ENCODE data around the gene PDZRN3.

Gene PDZRN3

DNA sequence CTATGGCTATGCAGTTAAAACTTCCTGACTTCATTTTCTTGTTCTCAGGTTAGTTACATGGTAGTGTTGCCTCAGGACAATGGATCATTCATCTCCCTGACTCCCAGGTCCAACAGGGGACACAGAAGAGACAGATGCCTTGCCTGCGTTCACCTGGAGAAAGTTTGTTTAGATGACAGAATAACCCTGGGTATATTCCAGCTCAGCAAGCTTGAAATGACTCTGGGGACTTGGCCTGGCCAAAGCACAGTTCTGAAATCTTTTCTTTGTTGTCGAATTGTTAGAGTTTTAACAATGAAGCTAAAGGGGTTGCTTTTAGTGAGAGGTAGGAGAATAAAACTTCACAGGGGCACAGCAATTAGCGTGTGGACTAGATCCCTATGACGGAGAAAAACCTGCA, 206.1 kb downstream of the PDZRN3 start:
- DNase-seq (ENCODE audit: low spot score) = no peak

GRCh38 chr3:73415118-73415517, 209.6 kb downstream of the PDZRN3 start:
- no peak for DNase-seq (ENCODE audit: low spot score)

DNA sequence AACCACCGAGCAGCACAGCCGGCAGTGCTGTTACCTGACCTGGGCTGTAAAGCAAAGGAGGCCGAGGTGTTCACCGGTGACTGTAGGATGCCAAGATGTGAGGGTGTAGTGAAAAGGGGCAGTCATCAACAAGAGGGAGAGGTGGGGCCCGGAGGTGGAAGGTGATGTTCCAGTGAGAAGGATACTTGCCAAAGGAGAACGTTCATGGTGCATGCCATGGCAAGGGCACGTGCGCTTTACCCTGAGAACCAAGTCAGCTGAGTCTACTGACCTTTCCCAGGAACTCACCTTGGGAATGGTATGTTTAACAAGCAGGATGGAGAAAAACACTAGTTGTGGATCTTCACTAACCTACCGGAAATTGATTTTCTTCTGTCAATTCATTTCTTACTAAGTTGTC, 211.1 kb downstream of the PDZRN3 start:
- DNase-seq (ENCODE audit: low spot score) = no peak

- no peak for DNase-seq (ENCODE audit: low spot score)
Measured at GRCh38 chr3:73411993-73412392, 212.7 kb downstream of the PDZRN3 start.

DNA sequence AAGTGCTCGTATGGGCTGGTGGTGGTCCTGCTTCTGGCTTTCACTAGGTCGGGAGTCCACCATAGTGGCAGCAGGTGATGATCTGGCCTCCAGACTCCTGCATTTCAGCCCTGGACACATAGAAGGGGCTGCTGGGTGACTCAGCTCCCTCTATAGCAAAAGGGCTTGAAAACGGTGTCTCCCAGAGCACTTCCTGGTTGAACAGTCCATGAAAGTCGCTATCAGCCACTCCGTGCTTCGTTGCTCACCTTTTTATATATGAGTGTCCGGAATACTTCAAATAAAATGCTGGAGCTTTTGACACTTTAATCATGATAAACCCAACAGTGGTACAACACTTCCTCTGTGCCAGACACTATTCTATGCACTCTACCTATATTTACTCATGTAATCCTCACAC, 213.2 kb downstream of the PDZRN3 start:
- DNase-seq (ENCODE audit: low spot score) = no peak

GRCh38 chr3:73409138-73409763, 215.5 kb downstream of the PDZRN3 start:
- no peak for DNase-seq (ENCODE audit: low spot score)

DNA sequence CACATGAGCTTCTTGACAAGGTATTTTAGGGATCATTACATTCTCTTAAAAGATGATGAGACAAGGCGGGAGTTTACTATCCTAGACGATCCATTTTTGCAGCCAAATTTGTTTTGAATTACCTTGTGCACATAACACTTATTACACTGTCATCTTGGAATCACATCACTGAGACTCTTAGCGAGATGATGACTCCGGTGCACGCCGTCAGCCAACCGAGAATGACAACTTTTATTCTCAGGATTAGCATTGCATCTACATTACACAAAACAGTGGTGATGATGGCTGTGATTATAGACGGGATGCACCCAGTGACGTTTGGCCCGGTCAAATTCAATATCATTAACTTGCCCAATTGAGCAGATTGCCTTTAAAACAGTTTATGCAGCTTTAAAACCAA, 216.1 kb downstream of the PDZRN3 start:
- DNase-seq (ENCODE audit: low spot score) = no peak

- DNase-seq (ENCODE audit: low spot score) = no peak
Measured at GRCh38 chr3:73407577-73407976, 217.2 kb downstream of the PDZRN3 start.

DNA sequence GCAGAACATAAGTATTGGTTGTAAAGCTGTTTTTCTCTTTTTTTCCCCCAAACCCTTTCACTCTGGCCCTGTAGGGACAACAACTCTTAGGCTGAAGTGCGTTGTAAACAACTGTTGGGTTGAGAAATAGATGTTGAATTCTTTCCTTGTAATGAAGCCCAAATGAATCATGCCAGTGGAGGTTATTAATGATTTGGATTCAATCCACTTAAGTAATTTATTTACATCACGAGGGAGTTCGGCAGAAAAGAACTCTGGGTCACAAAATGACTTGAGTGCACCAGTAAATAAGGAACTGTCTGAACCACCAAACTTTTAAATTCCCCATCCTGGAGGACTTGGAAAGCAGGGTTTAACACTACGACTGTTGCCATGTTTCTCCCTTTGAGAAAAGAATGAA, 218.9 kb downstream of the PDZRN3 start:
- no peak for DNase-seq (ENCODE audit: low spot score)

- no peak for DNase-seq (ENCODE audit: low spot score)
Measured at GRCh38 chr3:73405000-73405399, 219.7 kb downstream of the PDZRN3 start.

GRCh38 chr3:73404435-73404834, 220.3 kb downstream of the PDZRN3 start:
- no peak for DNase-seq (ENCODE audit: low spot score)

GRCh38 chr3:73403444-73403843, 221.3 kb downstream of the PDZRN3 start:
- no peak for DNase-seq (ENCODE audit: low spot score)

GRCh38 chr3:73401616-73402279, 223.0 kb downstream of the PDZRN3 start:
- no peak for DNase-seq (ENCODE audit: low spot score)

DNA sequence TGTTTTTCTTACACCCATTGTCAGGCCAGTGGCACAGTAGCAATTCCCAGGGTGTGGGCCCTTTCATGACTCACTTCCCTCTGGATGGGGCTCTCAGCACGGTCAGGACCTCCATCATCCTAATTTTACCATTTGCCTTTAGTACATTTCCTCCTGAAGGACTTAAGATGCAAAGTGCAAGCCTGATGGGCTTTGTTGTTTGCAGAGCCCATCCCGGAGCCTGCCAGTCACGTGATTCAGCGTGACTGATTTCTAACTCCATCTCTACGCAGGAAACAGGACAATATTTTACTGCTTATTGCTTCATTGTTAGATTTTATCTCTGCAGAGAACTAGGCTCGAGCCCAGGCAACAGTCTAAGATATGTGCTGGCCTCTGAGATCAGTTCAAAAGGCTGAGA, 223.7 kb downstream of the PDZRN3 start:
- no peak for DNase-seq (ENCODE audit: low spot score)

DNA sequence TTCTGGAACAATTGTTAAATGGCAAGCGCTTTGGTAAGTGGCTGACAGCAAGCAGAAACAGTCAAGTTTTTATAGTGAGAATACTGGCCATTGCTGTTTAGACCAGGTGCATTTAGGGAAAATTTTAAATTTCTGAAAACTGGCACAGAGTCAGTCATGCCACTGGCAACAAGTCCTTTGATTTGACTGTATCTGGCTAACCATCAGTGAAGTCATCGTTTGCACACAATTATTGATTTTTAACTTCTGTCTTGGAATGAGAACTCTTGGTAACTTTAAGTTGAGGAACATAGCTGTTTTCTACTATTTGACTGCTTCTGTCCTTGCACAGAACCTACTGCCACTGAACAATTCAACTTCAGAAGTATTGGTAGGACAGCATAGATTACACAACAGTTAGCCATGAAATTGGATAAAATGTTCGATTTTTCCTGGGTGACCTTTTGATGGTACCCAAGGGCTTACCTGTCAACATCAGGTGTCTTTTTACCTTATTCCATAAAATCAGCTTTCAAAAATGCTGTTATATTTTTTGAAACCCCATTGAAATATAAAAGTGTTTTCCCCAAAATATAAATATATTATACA, 225.0 kb downstream of the PDZRN3 start:
- no peak for DNase-seq (ENCODE audit: low spot score)

DNA sequence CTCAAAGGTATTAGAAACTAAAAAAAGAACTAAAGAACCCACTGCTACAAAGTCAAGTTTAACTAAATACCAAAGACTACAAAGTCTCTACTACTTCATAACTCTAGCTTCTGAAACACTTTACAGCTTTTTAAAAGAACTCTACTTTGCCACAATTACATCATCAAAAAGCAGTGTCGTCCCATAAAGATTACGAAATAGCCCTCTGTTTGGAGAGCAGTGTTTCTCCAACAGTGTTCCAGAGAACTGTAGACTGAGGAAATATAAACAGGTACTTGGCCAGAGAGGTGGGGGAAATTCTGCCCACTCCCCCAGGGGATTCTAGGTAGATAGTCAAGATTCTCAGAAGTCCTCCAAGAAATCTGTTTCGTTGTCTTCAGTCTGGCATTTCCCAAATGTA, 225.6 kb downstream of the PDZRN3 start:
- DNase-seq (ENCODE audit: low spot score) = no peak

DNA sequence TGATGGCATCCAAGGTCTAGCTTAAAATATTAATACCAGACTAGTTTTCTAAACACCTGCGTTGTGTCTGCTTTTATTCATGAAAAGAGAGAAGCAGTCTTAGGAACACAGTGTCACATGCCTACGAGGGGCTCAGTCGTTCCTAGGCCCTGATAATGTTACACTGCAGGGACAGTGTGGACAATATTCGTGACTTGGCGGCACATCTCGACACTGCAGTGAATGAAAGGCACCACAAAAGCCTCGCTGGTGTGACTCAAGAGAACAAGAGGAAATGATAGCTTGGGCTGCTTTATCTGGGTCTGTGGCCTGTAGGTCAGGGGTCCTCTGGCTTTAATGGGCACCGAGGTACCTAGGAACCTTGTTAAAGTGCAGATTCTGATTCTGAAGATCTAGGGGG, 226.7 kb downstream of the PDZRN3 start:
- no peak for DNase-seq (ENCODE audit: low spot score)

- DNase-seq (ENCODE audit: low spot score) = no peak
Measured at GRCh38 chr3:73394240-73394639, 230.5 kb downstream of the PDZRN3 start.

DNA sequence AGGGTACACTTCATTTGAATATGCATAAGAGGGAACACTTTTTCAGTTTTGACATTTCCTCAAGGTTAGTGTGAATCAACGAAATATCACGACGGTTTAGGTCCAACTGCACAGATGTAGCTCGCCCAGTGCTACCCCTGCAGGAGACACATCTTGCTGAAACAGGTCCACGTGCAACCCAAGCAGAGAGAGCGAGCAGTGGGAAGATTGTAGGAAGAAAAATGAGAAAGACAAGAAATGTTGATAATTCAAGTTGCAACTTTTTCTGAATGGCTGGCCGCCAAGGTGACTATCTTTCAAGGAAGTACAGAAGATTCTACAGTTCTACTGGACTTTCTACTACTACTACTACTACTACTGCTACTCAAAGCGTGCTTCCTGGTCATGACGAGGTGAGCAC, 231.7 kb downstream of the PDZRN3 start:
- no peak for DNase-seq (ENCODE audit: low spot score)

GRCh38 chr3:73391984-73392383, 232.8 kb downstream of the PDZRN3 start:
- no peak for DNase-seq (ENCODE audit: low spot score)

GRCh38 chr3:73389928-73390327, 234.8 kb downstream of the PDZRN3 start:
- no peak for DNase-seq (ENCODE audit: low spot score)

DNA sequence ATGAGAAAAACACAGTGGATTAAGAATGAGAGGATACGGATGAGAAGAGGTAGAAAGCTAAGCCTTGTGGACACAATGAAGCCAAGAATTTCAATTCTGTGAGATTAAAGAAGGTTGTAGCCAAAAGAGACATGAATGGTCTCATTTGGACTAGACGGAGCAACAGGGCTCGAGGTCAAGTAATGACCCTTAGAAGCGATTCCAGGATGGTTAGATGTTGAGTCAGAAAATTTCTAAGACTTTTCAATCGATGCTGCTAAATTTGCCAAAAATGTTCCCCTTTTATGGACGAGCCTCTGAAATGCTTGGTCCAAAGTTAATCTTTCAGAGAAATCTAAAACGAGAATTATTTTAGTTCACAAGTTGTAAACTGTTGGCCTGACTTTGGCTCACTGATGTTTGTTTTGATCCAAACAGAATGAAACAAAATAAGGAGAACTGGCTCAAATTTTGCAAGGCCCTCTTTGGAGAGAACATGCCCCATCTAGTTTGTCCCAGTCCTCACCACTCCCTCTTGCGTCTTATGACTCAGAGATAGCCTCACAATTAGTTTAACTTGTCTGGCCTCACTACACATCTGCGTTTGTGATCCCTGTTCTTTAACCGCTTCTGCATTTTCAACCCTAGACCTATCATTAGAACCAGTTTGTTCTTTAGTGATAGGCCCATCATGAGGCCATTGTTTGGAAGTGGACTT, 235.5 kb downstream of the PDZRN3 start:
- no peak for DNase-seq (ENCODE audit: low spot score)

GRCh38 chr3:73385568-73385967, 239.2 kb downstream of the PDZRN3 start:
- no peak for DNase-seq (ENCODE audit: low spot score)

Measured in pons (tissue), 1 donor.